ENCODE measurements around the gene MTFMT.

MTFMT gene

GRCh38 chr15:65067317-65067644, 37.8 kb upstream of the MTFMT start:
- H3K4me3 ChIP-seq (ENCODE audit: low read depth, low read length): no peak overlapping the region
- no peak for DNase-seq (ENCODE audit: low read depth)
- in situ Hi-C loops (cut with HindIII; ENCODE audit: low sequenced_read_pairs): no loop called here
- TF ChIP-seq, protein P1, sequence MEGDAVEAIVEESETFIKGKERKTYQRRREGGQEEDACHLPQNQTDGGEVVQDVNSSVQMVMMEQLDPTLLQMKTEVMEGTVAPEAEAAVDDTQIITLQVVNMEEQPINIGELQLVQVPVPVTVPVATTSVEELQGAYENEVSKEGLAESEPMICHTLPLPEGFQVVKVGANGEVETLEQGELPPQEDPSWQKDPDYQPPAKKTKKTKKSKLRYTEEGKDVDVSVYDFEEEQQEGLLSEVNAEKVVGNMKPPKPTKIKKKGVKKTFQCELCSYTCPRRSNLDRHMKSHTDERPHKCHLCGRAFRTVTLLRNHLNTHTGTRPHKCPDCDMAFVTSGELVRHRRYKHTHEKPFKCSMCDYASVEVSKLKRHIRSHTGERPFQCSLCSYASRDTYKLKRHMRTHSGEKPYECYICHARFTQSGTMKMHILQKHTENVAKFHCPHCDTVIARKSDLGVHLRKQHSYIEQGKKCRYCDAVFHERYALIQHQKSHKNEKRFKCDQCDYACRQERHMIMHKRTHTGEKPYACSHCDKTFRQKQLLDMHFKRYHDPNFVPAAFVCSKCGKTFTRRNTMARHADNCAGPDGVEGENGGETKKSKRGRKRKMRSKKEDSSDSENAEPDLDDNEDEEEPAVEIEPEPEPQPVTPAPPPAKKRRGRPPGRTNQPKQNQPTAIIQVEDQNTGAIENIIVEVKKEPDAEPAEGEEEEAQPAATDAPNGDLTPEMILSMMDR (IDR thresholded peaks at IDR 0.05; ENCODE audit: low read depth, low read length, missing control alignments): no peak

DNA sequence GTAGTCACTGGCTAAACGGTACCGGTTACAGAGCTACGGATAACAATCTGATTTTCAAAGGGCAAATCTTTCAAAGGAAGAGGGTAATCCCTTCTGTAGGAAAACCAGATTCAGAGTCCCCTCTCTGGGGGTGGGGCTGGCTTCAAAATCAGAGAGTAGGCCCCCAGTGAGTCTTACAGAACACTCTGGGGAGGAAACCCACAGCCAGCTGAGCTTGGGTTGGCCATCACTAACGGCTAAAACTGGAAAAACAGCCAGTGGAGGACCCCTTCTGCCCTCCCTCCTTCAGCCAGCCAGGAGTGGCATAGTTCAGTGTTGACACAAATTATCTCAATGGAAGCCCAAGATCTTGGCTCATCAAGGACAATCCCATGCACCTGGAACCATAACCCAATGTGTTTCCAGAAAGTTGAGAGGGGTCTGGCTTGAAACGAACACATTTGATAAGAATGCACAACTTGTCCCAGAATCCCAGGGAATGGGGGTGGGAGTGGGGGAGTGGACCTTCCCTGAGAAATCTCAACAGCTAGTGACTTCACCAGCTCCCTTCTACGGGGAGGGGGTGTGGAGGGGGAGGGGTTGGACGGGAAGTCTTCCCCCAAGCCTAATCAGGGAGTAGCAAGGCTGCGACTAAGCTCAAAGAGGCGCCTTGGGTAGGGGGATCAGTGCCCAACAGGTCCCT, 37.3 kb upstream of the MTFMT start:
- H3K4me3 ChIP-seq (ENCODE audit: low read depth, low read length): no peak overlapping the region
- in situ Hi-C loops (cut with HindIII; ENCODE audit: low sequenced_read_pairs): no loop called here
- TF ChIP-seq, protein P1 (IDR thresholded peaks at IDR 0.05; ENCODE audit: low read depth, low read length, missing control alignments): no peak
- no peak for DNase-seq (ENCODE audit: low read depth)

DNA sequence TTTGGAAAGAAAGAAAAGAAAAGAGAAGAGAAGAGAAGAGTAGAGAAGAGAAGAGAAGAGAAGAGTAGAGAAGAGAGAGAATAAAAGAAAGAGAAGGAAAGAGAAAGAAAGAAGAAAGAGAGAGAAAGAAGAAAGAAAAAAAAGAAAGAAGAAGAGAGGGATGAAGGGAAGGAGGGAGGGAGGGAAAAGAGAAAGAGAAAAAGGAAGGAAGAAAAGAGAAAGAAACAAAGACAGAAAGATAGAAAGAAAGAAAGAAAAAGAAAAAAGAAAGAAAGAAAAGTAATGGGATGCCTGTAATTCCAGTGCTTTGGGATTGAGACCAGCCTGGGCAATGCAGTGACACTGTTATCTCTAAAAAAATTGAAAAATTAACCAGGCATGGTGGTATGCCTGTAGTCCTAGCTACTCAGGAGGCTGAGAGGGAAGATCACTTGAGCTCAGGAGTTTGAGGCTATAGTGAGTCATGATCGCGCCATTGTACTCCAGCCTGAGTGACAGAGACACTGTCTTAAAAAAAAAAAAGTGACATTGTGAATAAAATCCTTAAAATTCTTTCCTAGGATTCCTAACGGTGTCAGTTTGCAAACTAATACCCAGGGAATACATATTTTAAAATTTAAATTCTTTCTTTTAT, 36.7 kb upstream of the MTFMT start:
- no peak overlapping the region for H3K4me3 ChIP-seq (ENCODE audit: low read depth, low read length)
- no peak for DNase-seq (ENCODE audit: low read depth)
- TF ChIP-seq, protein P1 (IDR thresholded peaks at IDR 0.05; ENCODE audit: low read depth, low read length, missing control alignments): no peak
- in situ Hi-C loops (cut with HindIII; ENCODE audit: low sequenced_read_pairs): no loop called here

- in situ Hi-C loops (cut with HindIII; ENCODE audit: low sequenced_read_pairs): no loop called here
- TF ChIP-seq, protein P1 (IDR thresholded peaks at IDR 0.05; ENCODE audit: low read depth, low read length, missing control alignments): no peak
Measured at GRCh38 chr15:65062726-65063125, 33.3 kb upstream of the MTFMT start.

DNA sequence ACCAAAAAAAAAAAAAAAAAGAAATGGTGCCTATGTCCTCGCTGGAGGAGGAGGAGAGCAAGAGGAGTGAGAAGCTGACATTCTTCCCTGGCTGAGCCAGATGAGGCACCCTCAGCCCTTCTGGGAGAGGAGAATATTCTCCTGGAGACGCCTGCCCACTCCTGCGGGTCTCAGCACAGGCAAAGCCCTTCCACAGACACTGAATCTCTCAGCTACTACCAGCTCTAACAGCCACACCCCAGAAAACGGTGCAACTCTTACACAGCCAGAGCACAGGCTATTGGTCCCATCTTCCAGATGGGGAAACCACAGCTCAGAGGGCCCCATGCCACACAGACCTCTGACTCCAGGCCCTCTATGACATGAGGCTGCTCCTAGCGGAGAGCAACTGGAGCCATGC, 32.6 kb upstream of the MTFMT start:
- DNase-seq (ENCODE audit: low read depth): no peak
- in situ Hi-C loops (cut with HindIII; ENCODE audit: low sequenced_read_pairs): no loop called here
- no peak overlapping the region for H3K4me3 ChIP-seq (ENCODE audit: low read depth, low read length)
- TF ChIP-seq, protein P1 (IDR thresholded peaks at IDR 0.05; ENCODE audit: low read depth, low read length, missing control alignments): no peak

More at GRCh38 chr15:65062726-65063125, 33.3 kb upstream of the MTFMT start:
- DNase-seq (ENCODE audit: low read depth): no peak
- no peak overlapping the region for H3K4me3 ChIP-seq (ENCODE audit: low read depth, low read length)

- TF ChIP-seq, protein P1 (IDR thresholded peaks at IDR 0.05; ENCODE audit: low read depth, low read length, missing control alignments): no peak
- H3K4me3 ChIP-seq (ENCODE audit: low read depth, low read length): no peak overlapping the region
- DNase-seq (ENCODE audit: low read depth): no peak
- in situ Hi-C loops (cut with HindIII; ENCODE audit: low sequenced_read_pairs): no loop called here
Measured at GRCh38 chr15:65060641-65061397, 31.4 kb upstream of the MTFMT start.

Measured in astrocyte of the cerebellum (primary cell).